ENCODE data around the gene CTNND1.

- no peak for TF ChIP-seq POLR2AphosphoS5 (IDR thresholded peaks at IDR 0.05; ENCODE audit: low read depth, low read length)
- TF ChIP-seq TAF1 (IDR thresholded peaks at IDR 0.05; ENCODE audit: borderline replicate concordance, insufficient read depth, low read length), result no peak
Observed at GRCh38 chr11:57787006-57787604, 25.5 kb downstream of the CTNND1 start.

Data from PFSK-1 (cell line).